Osteocyte (in vitro differentiated cells): ENCODE results near the gene ICAM2. TPM values are rescaled to one million over a fixed set of nuclear protein-coding genes. Genes with fewer than 3 reads are reported as not detected.

Experiments used
- DNase-seq: peaks from one replicate; pipeline ENCODE4 v3.0.0; 2021; ENCODE audit warnings: mixed read lengths; ENCODE audit not compliant: unreplicated experiment; ENCODE audit errors: extremely low spot score
- H3K27ac Mint-ChIP-seq: one replicate; pipeline ENCODE4 v1.8.0; 2021; ENCODE audit warnings: mild to moderate bottlenecking, mixed read lengths; ENCODE audit not compliant: unreplicated experiment
- H3K27me3 Mint-ChIP-seq: one replicate; pipeline ENCODE4 v1.8.0; 2021; ENCODE audit warnings: mixed read lengths; ENCODE audit not compliant: unreplicated experiment
- H3K36me3 Mint-ChIP-seq: one replicate; pipeline ENCODE4 v1.8.0; 2021; ENCODE audit warnings: mixed read lengths; ENCODE audit not compliant: unreplicated experiment
- H3K4me1 Mint-ChIP-seq: one replicate; pipeline ENCODE4 v1.8.0; 2021; ENCODE audit warnings: mixed read lengths; ENCODE audit not compliant: unreplicated experiment
- H3K4me3 Mint-ChIP-seq: one replicate; pipeline ENCODE4 v1.8.0; 2021; ENCODE audit warnings: mild to moderate bottlenecking, moderate library complexity, mixed read lengths; ENCODE audit not compliant: unreplicated experiment
- H3K9me3 Mint-ChIP-seq: one replicate; pipeline ENCODE4 v1.8.0; 2021; ENCODE audit warnings: mixed read lengths; ENCODE audit not compliant: unreplicated experiment
- total RNA-seq: library from RNA; stranded (reverse); gene quantifications from 2 replicates; pipeline ENCODE4 v1.2.1, GENCODE V29; 2021
- TF ChIP-seq, protein P1 (sequence below): fragments of 200-600 bp; sonication (generic); IDR thresholded peaks from 2 replicates; pipeline ENCODE4 v1.5.0; 2021; ENCODE audit warnings: antibody characterized with exemption, mild to moderate bottlenecking, moderate library complexity

ICAM2 gene
- total RNA-seq, 1 donor from 2014 or later = not detected

DNA sequence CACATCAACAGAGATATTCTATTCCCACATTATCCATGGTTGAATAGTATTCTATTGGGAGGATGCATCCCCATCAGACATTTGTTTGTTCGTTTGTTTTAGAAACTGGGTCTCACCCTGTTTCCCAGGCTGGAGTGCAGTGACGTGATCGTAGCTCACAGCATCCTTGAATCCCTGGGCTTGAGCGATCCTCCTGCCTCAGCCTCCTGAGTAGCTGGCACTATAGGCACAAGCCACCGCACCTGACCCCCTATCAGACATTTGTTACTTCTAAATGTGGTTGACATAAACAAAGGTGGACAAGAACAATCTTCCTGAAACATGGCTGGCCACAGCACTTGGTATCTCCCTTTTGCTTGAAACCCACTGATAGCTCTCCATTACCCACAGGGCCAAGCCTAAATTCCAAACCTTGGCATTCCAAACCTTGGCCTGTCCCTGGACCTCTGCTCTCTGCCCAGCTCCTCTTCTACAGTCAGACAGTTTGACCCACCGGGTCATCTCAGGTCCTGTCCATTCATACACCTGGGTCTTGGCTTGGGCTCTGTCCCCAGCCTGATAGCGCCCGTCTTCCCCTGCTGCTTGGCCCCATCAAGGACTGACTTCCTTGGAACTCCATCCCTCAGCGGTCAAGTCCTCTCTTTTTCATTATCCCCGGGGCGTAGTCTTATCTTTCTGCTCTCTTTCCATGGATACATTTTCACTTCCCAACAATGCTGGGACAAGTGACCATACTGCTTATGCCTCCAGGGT is 23.8 kb downstream of the ICAM2 start:
- DNase-seq = no peak
- Mint-ChIP-seq H3K36me3 (no peaks in the 10 kb centered on the region), H3K27ac (no peak overlapping the region), H3K4me3 (no peak overlapping the region), H3K27me3 (peaks cover 54% of the 10 kb centered on the region), H3K9me3 (no peaks in the 10 kb centered on the region), H3K4me1 (peaks cover 8% of the 10 kb centered on the region)
- TF ChIP-seq, protein P1, sequence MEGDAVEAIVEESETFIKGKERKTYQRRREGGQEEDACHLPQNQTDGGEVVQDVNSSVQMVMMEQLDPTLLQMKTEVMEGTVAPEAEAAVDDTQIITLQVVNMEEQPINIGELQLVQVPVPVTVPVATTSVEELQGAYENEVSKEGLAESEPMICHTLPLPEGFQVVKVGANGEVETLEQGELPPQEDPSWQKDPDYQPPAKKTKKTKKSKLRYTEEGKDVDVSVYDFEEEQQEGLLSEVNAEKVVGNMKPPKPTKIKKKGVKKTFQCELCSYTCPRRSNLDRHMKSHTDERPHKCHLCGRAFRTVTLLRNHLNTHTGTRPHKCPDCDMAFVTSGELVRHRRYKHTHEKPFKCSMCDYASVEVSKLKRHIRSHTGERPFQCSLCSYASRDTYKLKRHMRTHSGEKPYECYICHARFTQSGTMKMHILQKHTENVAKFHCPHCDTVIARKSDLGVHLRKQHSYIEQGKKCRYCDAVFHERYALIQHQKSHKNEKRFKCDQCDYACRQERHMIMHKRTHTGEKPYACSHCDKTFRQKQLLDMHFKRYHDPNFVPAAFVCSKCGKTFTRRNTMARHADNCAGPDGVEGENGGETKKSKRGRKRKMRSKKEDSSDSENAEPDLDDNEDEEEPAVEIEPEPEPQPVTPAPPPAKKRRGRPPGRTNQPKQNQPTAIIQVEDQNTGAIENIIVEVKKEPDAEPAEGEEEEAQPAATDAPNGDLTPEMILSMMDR = no peak

DNA sequence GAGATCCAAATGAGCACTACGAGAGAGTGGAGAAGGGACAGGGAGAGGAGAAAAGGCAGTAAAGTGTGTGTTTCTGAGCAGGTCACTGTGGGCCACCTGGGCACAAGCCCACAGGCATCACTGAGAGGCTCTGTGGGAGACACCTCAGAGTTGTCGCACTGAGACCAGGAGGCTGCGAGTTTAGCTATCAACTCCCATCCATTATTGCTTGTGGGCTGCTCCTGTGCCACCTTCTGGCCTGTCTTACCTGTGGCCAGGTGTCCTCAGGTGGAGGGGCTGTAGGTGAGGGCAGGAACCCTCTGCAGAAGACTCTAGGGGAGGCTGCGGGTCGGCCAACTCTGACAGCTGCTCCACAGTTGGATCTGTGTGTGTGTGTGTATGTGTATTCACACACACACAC is 24.8 kb downstream of the ICAM2 start:
- no peaks in the 10 kb centered on the region for H3K36me3 Mint-ChIP-seq
- no peak overlapping the region for H3K4me3 Mint-ChIP-seq
- peaks cover 57% of the 10 kb centered on the region for H3K27me3 Mint-ChIP-seq
- H3K27ac Mint-ChIP-seq = no peak overlapping the region
- no peaks in the 10 kb centered on the region for H3K9me3 Mint-ChIP-seq
- peaks cover 8% of the 10 kb centered on the region for H3K4me1 Mint-ChIP-seq
- DNase-seq = no peak
- TF ChIP-seq, protein P1 = no peak

DNA sequence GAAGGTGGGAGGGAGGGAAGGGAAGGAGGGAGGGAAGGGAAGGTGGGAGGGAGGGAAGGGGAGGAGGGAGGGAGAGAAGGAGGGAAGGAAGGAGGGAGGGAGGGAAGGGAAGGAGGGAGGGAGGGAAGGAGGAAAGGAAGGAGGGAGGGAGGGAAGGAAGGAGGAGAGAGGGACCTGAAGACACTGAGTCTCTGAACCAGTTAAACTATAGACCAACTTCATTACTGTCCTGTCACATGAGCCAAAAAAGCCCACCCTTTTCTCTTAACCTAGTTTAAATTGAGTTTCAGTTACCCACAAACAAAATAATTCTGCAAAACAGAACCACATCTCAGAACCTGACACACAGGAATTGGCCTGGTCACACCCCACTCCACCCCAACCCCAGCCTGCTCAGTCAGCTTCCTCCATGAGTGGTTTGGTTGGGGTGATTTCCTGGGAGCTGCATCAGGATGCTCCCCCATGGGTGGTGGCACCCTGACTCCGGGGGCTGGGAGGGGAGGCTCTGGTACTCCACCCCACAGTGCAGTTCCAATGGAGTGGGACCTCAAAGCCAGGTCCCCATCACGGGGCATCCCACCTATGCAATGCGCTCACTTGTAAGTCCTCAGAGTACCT is 27.0 kb downstream of the ICAM2 start:
- peaks cover 9% of the 10 kb centered on the region for H3K4me1 Mint-ChIP-seq

DNA sequence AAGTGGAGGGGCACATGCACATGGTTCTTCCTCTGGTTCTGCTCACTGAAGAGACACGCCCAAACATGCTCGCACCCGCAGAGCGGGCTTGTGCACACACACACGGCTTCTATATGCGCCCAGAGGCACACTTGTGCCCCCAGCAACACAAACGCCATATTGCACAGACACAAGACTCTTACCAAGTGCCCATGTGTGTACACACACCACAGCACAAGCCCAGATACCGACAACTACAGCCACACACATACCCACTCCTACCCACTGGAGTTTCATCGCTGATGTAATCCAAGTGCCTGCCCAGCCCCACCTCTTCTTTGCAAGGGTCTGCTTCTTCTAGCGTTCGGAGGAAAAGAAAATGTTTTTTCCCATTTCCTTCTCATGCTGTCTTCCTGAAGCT is 28.8 kb downstream of the ICAM2 start:
- H3K4me1 Mint-ChIP-seq = peaks cover 2% of the 10 kb centered on the region
- H3K27me3 Mint-ChIP-seq = peaks cover 57% of the 10 kb centered on the region
- H3K36me3 Mint-ChIP-seq = no peaks in the 10 kb centered on the region
- TF ChIP-seq, protein P1 = no peak
- no peak overlapping the region for H3K4me3 Mint-ChIP-seq
- no peak for DNase-seq
- H3K27ac Mint-ChIP-seq = no peak overlapping the region
- H3K9me3 Mint-ChIP-seq = no peaks in the 10 kb centered on the region

More for the DNA sequence above, 27.0 kb downstream of the ICAM2 start:
- H3K27me3 Mint-ChIP-seq = peaks cover 70% of the 10 kb centered on the region
- TF ChIP-seq, protein P1 = no peak
- no peak for DNase-seq
- no peak overlapping the region for H3K27ac Mint-ChIP-seq
- no peaks in the 10 kb centered on the region for H3K36me3 Mint-ChIP-seq
- no peaks in the 10 kb centered on the region for H3K9me3 Mint-ChIP-seq
- H3K4me3 Mint-ChIP-seq = no peak overlapping the region

DNA sequence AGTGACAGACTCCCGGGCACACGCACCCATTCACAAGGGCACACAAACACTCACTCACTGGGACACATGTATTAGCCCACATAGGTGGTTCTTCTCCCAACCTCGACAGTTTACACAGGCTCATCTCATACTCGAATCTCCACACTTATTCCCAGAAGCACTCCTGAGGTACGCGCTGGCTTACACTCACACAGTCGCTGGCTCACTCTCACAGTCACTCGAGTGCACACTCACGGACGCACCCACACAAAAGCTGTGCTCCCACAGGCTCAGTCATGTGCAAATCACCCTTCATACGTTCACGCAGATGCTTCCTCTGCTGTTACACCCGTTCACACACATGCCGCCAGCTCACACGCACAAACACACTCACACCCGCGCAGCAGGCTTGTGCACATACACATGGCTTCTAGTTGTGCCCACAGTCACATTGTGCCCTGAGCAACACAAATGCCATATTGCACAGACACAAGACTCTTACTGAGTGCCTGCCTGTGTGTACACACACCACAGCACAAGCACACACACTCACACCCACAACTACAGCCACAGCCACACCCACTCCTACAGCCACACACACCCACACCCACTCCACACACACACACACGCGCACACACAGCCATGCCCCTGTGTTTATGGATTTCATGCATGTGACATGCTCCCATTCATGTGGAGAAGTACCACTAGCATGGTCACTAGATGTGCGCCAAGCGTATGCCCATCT is 30.6 kb downstream of the ICAM2 start:
- TF ChIP-seq, protein P1 = no peak
- Mint-ChIP-seq H3K27ac (no peak overlapping the region), H3K4me1 (peaks cover 2% of the 10 kb centered on the region), H3K27me3 (peaks cover 42% of the 10 kb centered on the region), H3K9me3 (no peaks in the 10 kb centered on the region), H3K4me3 (no peak overlapping the region), H3K36me3 (no peaks in the 10 kb centered on the region)
- DNase-seq = no peak
